ENCODE measurements around the gene ARID3C. TPM values are rescaled to one million over a fixed set of nuclear protein-coding genes. Genes with fewer than 3 reads are reported as not detected.

The ARID3C gene
- total RNA-seq, 1 donor from 2014 or later: 0.23 TPM

DNA sequence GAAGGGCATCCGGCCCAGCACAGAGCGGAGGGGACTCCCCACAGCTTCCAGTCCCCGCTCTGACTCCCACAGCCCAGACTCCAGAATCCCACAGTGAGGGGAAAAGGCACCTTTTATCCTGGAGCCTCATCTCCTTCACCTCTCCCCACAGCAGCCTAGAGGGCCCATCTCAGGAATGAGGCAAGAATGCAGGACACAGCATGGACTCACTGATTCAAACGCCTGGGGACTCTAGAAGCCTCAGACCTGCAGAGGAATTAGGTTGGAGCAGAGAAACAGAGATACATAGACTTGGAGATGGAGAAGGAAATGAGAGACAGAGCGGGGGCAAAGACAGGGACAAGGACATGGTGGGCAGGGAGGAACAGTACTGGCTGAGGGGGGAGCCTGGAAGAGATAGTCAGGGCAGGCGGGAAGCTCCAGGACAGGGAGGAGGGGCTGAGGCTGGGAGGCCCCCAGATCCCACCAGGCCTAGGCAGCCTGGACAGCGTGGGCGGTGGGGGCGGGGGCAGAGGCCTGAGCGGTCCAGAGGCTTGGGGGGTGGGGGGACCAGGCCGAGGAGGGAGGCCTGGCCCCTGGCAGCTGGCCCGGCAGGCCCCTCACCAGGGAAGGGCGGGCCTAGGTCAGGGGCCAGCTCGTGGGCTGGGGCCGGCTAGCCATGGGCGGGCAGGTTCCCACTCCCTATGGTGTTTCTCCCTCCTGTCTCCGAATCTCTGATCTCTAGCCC, 55.1 kb downstream of the ARID3C start:
- intact Hi-C loops (cut with micrococcal nuclease): no loop called here
- H3K9me3 Mint-ChIP-seq: no peaks in the 10 kb centered on the region
- DNase-seq (ENCODE audit: low spot score): no peak
- no peak overlapping the region for H3K4me3 Mint-ChIP-seq
- H3K36me3 Mint-ChIP-seq (ENCODE audit: low read depth): no peaks in the 10 kb centered on the region
- peaks cover 33% of the 10 kb centered on the region for H3K27me3 Mint-ChIP-seq (ENCODE audit: insufficient read depth)
- H3K4me1 Mint-ChIP-seq (ENCODE audit: low read depth): no peaks in the 10 kb centered on the region
- no peak overlapping the region for H3K27ac Mint-ChIP-seq

DNA sequence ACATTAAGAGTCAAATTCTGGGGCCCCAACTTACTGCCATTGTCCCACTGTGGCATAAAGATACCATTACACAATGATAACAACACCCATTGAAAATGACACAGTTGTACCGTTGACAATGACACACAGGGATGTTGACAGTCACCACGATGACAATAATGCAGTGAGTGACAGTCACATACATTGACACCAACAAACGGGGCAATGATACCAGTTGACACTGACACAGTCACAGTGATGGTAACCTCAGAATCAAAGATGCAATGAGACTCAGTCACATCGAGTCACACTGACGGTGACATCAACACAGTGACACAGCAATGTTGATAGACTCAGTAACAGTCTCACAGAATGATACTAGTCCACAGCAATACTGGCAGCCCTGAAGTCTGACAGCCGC, 56.2 kb downstream of the ARID3C start:
- H3K36me3 Mint-ChIP-seq (ENCODE audit: low read depth): no peaks in the 10 kb centered on the region
- peaks cover 34% of the 10 kb centered on the region for H3K27me3 Mint-ChIP-seq (ENCODE audit: insufficient read depth)
- no peaks in the 10 kb centered on the region for H3K9me3 Mint-ChIP-seq

DNA sequence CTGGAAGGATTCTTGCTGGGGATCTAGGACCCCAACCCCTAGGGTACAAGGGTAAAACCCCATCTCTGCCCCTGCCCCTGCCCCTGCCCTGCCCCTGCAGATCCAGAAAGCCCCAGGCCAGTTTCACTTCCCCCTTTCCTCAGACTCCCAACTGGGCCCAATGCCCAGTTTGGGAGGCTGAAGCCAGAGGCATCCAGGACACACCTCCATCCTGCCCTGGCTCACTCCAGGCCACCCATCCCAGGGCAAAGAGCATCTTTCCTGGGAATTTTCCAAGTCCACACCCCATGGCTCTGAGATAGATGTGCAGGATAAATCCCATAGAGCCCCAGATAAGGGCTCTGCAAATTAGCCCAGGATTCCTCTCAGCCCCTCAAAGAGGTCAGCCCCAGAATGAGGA, 56.8 kb downstream of the ARID3C start:
- Mint-ChIP-seq H3K36me3 (ENCODE audit: low read depth) (no peaks in the 10 kb centered on the region), H3K4me3 (no peak overlapping the region), H3K9me3 (no peaks in the 10 kb centered on the region), H3K27me3 (ENCODE audit: insufficient read depth) (peaks cover 32% of the 10 kb centered on the region), H3K4me1 (ENCODE audit: low read depth) (no peaks in the 10 kb centered on the region), H3K27ac (no peak overlapping the region)
- intact Hi-C loops (cut with micrococcal nuclease): no loop called here
- DNase-seq (ENCODE audit: low spot score): no peak

More for the DNA sequence above, 56.2 kb downstream of the ARID3C start:
- DNase-seq (ENCODE audit: low spot score): no peak
- Mint-ChIP-seq H3K4me3 (no peak overlapping the region), H3K27ac (no peak overlapping the region), H3K4me1 (ENCODE audit: low read depth) (no peaks in the 10 kb centered on the region)
- intact Hi-C loops (cut with micrococcal nuclease): no loop called here

DNA sequence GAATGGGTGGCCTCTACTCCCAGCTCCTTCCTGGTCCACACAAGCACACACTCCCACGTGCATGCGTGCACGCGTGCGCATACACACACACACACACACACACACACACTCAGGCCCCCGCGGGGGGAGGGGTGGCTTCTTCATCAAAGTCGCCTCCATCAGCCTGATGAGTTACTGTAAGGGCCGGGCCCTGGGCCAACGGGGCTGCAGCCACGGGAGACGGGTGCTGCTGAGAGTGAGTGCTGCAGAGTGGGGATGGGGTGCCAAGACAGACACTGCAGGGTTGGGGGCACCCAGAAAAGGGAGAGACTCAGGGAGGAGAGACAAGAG, 57.4 kb downstream of the ARID3C start:
- H3K27ac Mint-ChIP-seq: no peak overlapping the region
- no peaks in the 10 kb centered on the region for H3K9me3 Mint-ChIP-seq
- no peaks in the 10 kb centered on the region for H3K4me1 Mint-ChIP-seq (ENCODE audit: low read depth)
- no peak for DNase-seq (ENCODE audit: low spot score)
- intact Hi-C loops (cut with micrococcal nuclease): no loop called here
- H3K27me3 Mint-ChIP-seq (ENCODE audit: insufficient read depth): peaks cover 28% of the 10 kb centered on the region
- H3K36me3 Mint-ChIP-seq (ENCODE audit: low read depth): no peaks in the 10 kb centered on the region
- no peak overlapping the region for H3K4me3 Mint-ChIP-seq

Other genes with a start within 250 kb of the ARID3C start
- 14.7 and 16.5 TPM in 2 replicates for gene FAM219A, start 170.5 kb downstream of the ARID3C start, total RNA-seq
- not detected in 2 replicates for gene DNAI1, start 170.3 kb downstream of the ARID3C start, total RNA-seq
- gene ENHO, start 106.1 kb downstream of the ARID3C start, total RNA-seq: not detected in 2 replicates
- not detected in 2 replicates for gene CNTFR, start 39.3 kb downstream of the ARID3C start, total RNA-seq
- gene RPP25L, start 17.0 kb downstream of the ARID3C start, total RNA-seq: 37.5 and 40.2 TPM in 2 replicates
- 59.3 and 62.2 TPM in 2 replicates for gene DCTN3, start 8.6 kb downstream of the ARID3C start, total RNA-seq
- 128 and 130 TPM in 2 replicates for gene SIGMAR1, start 8.7 kb upstream of the ARID3C start, total RNA-seq
- 72.0 and 73.7 TPM in 2 replicates for gene GALT, start 17.6 kb upstream of the ARID3C start, total RNA-seq
- 29.9 and 30.3 TPM in 2 replicates for gene IL11RA, start 23.1 kb upstream of the ARID3C start, total RNA-seq
- 0.62 TPM in 1 of 2 replicates, not detected in the other for gene CCL27, start 33.6 kb upstream of the ARID3C start, total RNA-seq
- not detected in 2 replicates for gene CCL19, start 62.2 kb upstream of the ARID3C start, total RNA-seq
- gene CCL21, start 81.1 kb upstream of the ARID3C start, total RNA-seq: not detected in 2 replicates

All from activated T-helper 1 cell treated with anti-CD3 and anti-CD28 coated beads, Interleukin-12 subunit alpha, Interleukin-12 subunit beta, Interleukin-2, Interleukin-4 antibody, amounts not matched to agents 30 ng/mL and 10 ng/mL and 1 ng/mL, durations not matched to agents 14 hours and 24 hours and 36 hours (primary cell).